Measurements from ENCODE around the gene XPO5.
A peak's percentile ranks its signal among the peaks of the same experiment; 100 is the strongest.
"Not testable (repeated sequence)": the region's sequence is repeated elsewhere in the genome, so short reads cannot be mapped to it uniquely, and the experiment has no call there.

The XPO5 gene

DNA sequence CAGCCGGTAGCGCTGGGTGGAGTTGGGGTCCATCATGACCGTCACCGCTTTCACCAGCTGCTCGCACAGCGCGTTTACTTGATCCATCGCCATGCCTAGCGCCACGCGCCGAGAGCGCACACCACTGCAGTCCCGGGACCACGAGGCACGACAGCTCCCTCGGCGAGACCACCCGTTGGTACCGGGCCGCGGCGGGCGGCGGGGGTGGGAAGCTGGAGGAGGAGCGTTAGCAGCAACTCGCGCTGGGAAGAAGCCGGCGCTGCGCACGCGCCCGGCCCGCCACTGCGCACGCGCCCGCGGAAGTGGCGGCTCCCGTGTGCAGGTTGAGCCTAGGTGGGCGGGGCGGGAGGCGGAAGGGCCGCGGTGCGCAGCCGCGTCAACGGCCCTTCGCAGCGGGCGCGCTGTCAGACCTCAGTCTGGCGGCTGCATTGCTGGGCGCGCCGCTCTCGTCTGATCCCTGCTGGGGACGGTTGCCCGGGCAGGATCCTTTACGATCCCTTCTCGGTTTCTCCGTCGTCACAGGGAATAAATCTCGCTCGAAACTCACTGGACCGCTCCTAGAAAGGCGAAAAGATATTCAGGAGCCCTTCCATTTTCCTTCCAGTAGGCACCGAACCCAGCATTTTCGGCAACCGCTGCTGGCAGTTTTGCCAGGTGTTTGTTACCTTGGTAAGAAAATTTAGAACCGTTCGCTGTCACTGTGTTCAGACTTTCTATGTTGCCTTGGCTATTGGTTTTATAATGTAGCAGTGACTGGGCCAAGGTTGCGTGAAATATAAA is at the start of gene XPO5, which contains the start of gene POLH:
Gene XPO5 (minus strand): TSS at position 267 of the 780 bp plus-strand sequence. CDS start 174 bp downstream, at position 93.
Gene POLH (plus strand): TSS at position 414 of the 780 bp plus-strand sequence. CDS start 6,135 bp downstream, outside the sequence.
- DNase-seq: peak; percentile 97

GRCh38 chr6:43625393-43625992 is 49.7 kb upstream of the XPO5 start:
- no peak for DNase-seq

GRCh38 chr6:43624786-43625288 is 49.0 kb upstream of the XPO5 start:
- DNase-seq: no peak

- no peak for DNase-seq
These were observed 48.3 kb upstream of the XPO5 start for GRCh38 chr6:43623880-43624785.

DNA sequence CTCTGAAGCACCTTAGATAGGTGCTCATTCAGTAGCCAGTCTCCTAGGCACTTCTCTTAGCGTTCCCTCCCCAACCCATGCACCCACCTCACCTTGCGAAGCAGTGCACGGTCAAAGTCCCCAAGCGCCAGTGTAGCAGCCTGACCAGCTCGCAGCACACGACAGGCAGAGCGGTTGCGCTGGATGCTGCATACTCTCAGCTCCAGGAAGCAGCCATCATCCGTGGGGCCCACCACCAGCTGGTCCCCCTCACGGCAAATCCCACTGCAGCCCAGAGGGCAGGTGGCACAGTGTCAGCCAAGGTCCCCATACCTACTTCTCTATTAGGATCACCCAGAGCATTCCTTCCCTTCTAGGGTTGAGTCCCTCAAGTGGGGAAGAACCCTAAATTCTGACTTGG is 46.7 kb upstream of the XPO5 start:
- no peak for DNase-seq

DNA sequence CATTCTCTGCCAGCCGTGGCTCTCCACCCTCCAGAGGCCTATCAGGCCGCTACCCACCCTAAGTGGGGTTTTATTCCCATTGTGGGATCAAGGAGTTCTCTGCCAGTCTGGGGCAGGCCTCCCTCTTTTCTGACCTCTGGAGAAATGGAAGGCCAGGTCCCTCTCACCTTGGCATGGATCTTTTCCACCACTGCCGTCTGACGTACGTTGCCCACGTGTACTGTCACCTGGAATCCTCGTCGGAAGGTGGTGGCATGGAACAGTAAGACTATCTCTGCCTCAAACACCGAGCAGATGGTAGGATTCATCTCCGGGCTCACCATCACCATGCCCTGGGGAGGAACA is 46.0 kb upstream of the XPO5 start:
- no peak for DNase-seq

GRCh38 chr6:43621078-43621835 is 45.4 kb upstream of the XPO5 start:
- no peak for DNase-seq

GRCh38 chr6:43616725-43617472 is 41.1 kb upstream of the XPO5 start:
- peak; percentile 54 for DNase-seq

- no peak for DNase-seq
These were observed 38.5 kb upstream of the XPO5 start for GRCh38 chr6:43614396-43614730.

DNA sequence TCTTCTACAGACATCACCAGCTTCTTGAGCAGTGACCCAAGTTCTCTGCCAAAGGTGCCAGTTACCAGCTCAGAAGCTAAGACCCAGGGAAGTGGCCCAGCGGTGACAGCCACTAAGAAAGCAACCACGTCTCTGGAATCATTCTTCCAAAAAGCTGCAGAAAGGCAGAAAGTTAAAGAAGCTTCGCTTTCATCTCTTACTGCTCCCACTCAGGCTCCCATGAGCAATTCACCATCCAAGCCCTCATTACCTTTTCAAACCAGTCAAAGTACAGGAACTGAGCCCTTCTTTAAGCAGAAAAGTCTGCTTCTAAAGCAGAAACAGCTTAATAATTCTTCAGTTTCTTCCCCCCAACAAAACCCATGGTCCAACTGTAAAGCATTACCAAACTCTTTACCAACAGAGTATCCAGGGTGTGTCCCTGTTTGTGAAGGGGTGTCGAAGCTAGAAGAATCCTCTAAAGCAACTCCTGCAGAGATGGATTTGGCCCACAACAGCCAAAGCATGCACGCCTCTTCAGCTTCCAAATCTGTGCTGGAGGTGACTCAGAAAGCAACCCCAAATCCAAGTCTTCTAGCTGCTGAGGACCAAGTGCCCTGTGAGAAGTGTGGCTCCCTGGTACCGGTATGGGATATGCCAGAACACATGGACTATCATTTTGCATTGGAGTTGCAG is 38.0 kb upstream of the XPO5 start:
- DNase-seq: no peak

GRCh38 chr6:43610431-43610830 is 34.6 kb upstream of the XPO5 start:
- no peak for DNase-seq

DNA sequence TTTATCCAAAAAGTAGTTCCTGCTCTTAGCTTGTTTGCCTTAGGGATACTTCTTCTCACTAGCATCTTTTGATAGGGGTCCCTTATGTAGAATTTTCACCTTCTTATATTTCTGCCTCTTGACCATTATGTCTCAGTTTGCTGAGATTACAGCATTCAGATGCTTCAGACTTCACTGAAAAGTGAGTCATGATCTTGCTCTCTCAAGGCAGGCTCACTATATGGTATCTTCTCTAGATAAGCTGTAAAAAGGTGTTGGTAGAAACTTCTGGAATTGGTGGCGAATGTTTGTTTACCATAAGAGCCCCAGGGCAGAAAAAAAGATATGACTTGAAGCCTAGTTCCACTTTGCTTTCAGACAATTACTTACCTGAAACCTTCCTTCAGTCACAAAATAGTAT is 33.6 kb upstream of the XPO5 start:
- no peak for DNase-seq

GRCh38 chr6:43608807-43609206 is 33.0 kb upstream of the XPO5 start:
- DNase-seq: peak; percentile 74

DNA sequence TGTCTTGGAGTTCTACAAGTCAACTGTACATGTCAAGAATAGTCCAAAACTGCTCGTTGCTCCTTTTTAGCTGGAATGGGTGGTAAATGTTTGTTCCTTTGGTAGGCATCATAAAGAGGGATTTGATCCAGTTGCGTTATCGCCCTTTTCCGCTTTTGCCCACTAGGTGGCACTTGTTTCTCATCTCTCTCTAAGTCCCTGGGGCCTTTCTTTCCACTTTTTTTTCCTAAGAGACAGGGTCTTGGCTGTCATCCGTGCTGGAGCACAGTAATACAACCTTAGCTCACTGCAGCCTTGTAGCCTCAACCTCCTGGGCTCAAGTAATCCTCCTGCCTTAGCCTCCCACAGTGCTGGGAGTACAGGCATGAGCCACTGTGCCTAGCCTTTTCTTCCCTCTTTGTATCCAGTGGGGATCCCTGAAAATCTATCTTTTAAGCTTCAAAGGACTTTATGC is 32.5 kb upstream of the XPO5 start:
- DNase-seq: peak; percentile 87

- DNase-seq: no peak
These were observed 30.2 kb upstream of the XPO5 start for GRCh38 chr6:43606019-43606418.

GRCh38 chr6:43604174-43604573 is 28.3 kb upstream of the XPO5 start:
- no peak for DNase-seq

- no peak for DNase-seq
These were observed 24.8 kb upstream of the XPO5 start for GRCh38 chr6:43600595-43600994.

- no peak for DNase-seq
These were observed 18.1 kb upstream of the XPO5 start for GRCh38 chr6:43593938-43594337.

DNA sequence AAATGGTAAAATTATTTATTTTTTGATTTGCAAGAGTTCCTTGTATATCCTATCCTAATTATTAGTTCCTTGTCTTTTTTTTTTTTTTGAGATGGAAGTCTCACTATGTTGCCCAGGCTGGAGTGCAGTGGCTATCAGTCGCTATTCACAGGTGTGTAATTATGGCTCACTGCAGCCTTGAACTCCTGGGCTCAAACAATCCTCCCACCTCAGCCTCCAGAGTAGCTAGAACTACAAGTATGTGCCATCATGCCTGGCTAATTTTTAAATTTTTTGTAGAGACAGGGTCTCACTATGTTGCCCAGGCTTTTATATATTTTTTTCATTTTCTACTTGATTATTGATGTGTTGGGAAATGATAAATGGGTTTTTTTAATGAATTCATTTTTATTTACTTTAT is 13.7 kb upstream of the XPO5 start:
- DNase-seq: not testable (repeated sequence)

GRCh38 chr6:43588194-43588593 is 12.4 kb upstream of the XPO5 start:
- DNase-seq: no peak

DNA sequence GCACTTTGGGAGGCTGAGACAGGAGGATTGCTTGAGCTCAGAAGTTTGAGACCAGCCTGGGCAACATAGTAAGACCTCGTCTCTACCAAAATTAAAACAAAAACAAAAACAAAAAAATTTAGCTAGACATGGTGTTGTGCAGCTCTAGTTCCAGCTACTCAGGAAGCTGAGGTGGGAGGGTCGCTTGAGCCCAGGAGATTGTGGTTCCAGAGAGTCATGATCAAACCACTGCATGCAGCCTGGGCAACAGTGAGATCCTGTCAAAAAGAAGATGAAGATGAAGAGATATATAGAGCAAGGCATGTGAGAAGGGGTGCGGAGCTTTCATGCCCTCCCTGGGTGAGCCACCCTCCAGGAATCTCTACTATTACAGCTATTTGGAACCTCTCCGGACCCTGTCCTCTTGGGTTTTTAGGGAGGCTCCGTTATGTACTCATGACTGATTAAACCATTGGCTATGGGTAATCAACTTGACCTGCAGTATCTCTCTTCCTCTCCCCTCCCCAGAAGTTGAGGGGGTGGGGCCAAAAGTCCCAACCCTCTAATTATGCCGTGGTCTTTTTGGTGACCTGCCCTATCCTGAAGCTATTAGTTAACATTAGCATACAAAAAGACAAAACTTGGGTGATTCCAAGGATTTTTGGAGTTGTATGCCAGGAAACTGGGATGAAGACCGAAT is 9.2 kb upstream of the XPO5 start:
- DNase-seq: peak; percentile 13
